SK-N-SH (cell line): Measurements from ENCODE around the gene FAM107B.

ENCODE experiments used
- CTCF ChIP-seq: fragments of 200-600 bp; sonication (generic); IDR thresholded peaks from 2 replicates; pipeline ENCODE4 v1.6.1; 2017; ENCODE audit warnings: antibody characterized with exemption, mild to moderate bottlenecking, moderate library complexity
- EP300 ChIP-seq, 2 experiments: IDR thresholded peaks; 2 replicates each; pipeline versions ENCODE4 v1.4.0 to v1.6.1; 2012; ENCODE audit warnings: borderline replicate concordance in 1 of 2, low read depth in 1 of 2, low read length in 1 of 2
- EZH2phosphoT487 ChIP-seq: fragments of 200-600 bp; sonication (generic); IDR thresholded peaks from 2 replicates; pipeline ENCODE4 v1.6.1; 2017; ENCODE audit warnings: low read depth, mixed run types, mild to moderate bottlenecking, antibody characterized with exemption, moderate library complexity, borderline replicate concordance
- NFIC ChIP-seq: IDR thresholded peaks from 2 replicates; pipeline ENCODE4 v1.4.0; 2012; ENCODE audit warnings: borderline replicate concordance
- RAD21 ChIP-seq: IDR thresholded peaks from 2 replicates; pipeline ENCODE4 v1.6.1; 2012; ENCODE audit warnings: mild to moderate bottlenecking, low read length
- YY1 ChIP-seq: IDR thresholded peaks from 2 replicates; pipeline ENCODE4 v1.4.0; 2012; ENCODE audit warnings: low read depth, mild to moderate bottlenecking
- TF ChIP-seq, protein P1 (sequence below): IDR thresholded peaks from 2 replicates; pipeline ENCODE4 v1.4.0; 2012; ENCODE audit warnings: low read depth, borderline replicate concordance

GRCh38 chr10:14555807-14556206, 218.9 kb downstream of the FAM107B start:
- TF ChIP-seq CTCF = no peak
- TF ChIP-seq RAD21 = no peak
- no peak for TF ChIP-seq YY1
- TF ChIP-seq EP300 (IDR thresholded peaks at IDR 0.05; ENCODE audit: borderline replicate concordance in 1 of 2, low read depth in 1 of 2, low read length in 1 of 2) = no peak
- TF ChIP-seq, protein P1, sequence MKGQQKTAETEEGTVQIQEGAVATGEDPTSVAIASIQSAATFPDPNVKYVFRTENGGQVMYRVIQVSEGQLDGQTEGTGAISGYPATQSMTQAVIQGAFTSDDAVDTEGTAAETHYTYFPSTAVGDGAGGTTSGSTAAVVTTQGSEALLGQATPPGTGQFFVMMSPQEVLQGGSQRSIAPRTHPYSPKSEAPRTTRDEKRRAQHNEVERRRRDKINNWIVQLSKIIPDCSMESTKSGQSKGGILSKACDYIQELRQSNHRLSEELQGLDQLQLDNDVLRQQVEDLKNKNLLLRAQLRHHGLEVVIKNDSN = no peak
- TF ChIP-seq NFIC = no peak
- no peak for TF ChIP-seq EZH2phosphoT487
